HCT116 (cell line): Measurements from ENCODE around the gene NDUFS6.

Experiments
- CEBPB ChIP-seq: IDR thresholded peaks from 2 replicates; pipeline ENCODE4 v1.6.1; 2012; ENCODE audit warnings: low read depth
- CTCF ChIP-seq, 3 experiments: fragments of 200-600 bp in 1 of 3; sonication (generic) in 1 of 3; IDR thresholded peaks in 2 of 3; conservative IDR thresholded peaks in 1 of 3; 2 replicates each; pipeline ENCODE4 v1.5.1; 2012 to 2017; ENCODE audit warnings: low read depth in 2 of 3, low read length in 2 of 3, antibody characterized with exemption in 1 of 3, borderline replicate concordance in 1 of 3, control low read depth in 1 of 3, mild to moderate bottlenecking in 1 of 3, mixed read lengths in 1 of 3, mixed run types in 1 of 3, moderate library complexity in 1 of 3; ENCODE audit not compliant: insufficient read depth in 1 of 3
- EZH2phosphoT487 ChIP-seq: fragments of 200-600 bp; IDR thresholded peaks from 2 replicates; pipeline ENCODE4 v1.6.1; 2018; ENCODE audit warnings: antibody characterized with exemption, borderline replicate concordance
- POLR2A ChIP-seq: IDR thresholded peaks from 2 replicates; pipeline ENCODE4 v1.7.0; 2011; ENCODE audit warnings: borderline replicate concordance; ENCODE audit not compliant: insufficient read depth, insufficient read length; ENCODE audit errors: extremely low read depth
- YY1 ChIP-seq: IDR thresholded peaks from 2 replicates; pipeline ENCODE4 v1.6.1; 2011; ENCODE audit warnings: low read length, low read depth, moderate library complexity, mild to moderate bottlenecking; ENCODE audit not compliant: insufficient replicate concordance; ENCODE audit errors: extremely low read depth

DNA sequence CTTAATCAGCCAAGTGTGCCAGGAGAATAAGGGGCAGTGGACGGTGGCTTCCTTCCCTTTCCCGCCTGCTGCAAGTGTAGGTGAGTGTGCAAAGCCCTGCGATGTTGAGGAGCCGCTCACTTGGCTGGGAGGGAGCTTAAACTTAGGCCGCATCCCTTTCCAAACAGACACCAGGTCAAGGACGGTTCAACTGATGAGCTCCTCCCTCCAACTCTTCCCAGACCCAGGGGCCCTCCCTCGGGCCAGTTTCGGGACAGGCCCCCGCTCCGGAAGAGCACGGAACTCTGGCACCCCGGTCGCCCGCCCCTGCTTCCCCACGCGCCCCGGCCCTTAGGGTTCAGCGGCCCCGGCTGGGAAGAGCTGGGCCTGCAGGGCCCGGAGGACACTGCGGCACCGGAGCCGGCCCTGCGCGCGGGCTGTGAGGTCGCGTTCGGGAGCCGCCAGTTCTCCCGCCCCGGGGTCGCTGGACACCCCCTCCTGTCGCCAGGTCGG is 2.1 kb upstream of the NDUFS6 start:
- TF ChIP-seq EZH2phosphoT487 (no peak), CTCF (IDR thresholded peaks at IDR 0.05 in 2 of 3, conservative IDR thresholded peaks at IDR 0.05 in 1 of 3; ENCODE audit: borderline replicate concordance in 1 of 3, insufficient read depth in 1 of 3, low read depth in 2 of 3, low read length in 2 of 3) (no peak), YY1 (no peak), POLR2A (no peak), CEBPB (no peak)
